ENCODE data around the gene MACROD1.

Gene MACROD1

GRCh38 chr11:64099436-64099835 is 66.5 kb downstream of the MACROD1 start:
- peaks cover 19% of the 10 kb centered on the region for H3K4me1 ChIP-seq (ENCODE audit: control insufficient read depth, insufficient read depth, low read length)

DNA sequence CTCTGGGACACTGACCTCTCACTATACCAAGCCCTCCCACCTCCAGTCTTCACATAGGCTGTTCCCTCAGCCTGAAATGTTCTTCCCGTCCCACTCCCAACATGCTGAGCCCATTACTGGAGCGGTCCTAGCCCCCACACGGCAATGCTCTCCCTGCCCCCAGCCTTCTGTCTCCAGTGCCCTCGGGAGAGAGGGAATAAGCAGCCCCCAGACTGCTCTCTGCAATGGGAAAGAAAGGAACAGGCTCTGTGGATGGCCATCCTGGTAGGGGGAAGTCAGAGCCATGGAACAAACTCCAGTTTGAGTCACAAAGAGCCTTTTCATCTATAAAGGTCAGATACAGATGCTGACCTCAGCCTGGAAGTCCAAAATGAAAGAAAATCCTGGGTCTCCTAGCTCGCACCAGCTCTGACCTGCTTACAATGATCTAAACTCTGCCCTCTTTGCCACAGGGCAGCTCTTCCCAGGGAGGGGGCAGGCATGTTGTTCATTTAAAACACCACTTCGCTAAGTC is 67.5 kb downstream of the MACROD1 start:
- Histone ChIP-seq H3K36me3 (ENCODE audit: control insufficient read depth, insufficient read depth, low read length, severe bottlenecking) (no peaks in the 10 kb centered on the region), H3K4me1 (ENCODE audit: control insufficient read depth, insufficient read depth, low read length) (peaks cover 25% of the 10 kb centered on the region), H3K27me3 (replicated peaks; ENCODE audit: control insufficient read depth, insufficient read depth, low read length) (no peaks in the 10 kb centered on the region), H3K9ac (ENCODE audit: low read length) (no peak overlapping the region), H3K4me3 (ENCODE audit: low read length) (no peak overlapping the region), H3K9me3 (ENCODE audit: control insufficient read depth, low read length) (no peaks in the 10 kb centered on the region)
- DNase-seq (ENCODE audit: low read depth), result no peak

More at GRCh38 chr11:64099436-64099835, 66.5 kb downstream of the MACROD1 start:
- no peak overlapping the region for H3K9ac ChIP-seq (ENCODE audit: low read length)
- DNase-seq (ENCODE audit: low read depth), result no peak
- H3K27me3 ChIP-seq (replicated peaks; ENCODE audit: control insufficient read depth, insufficient read depth, low read length), result no peaks in the 10 kb centered on the region
- H3K36me3 ChIP-seq (ENCODE audit: control insufficient read depth, insufficient read depth, low read length, severe bottlenecking), result no peaks in the 10 kb centered on the region
- H3K9me3 ChIP-seq (ENCODE audit: control insufficient read depth, low read length), result no peaks in the 10 kb centered on the region
- no peak overlapping the region for H3K4me3 ChIP-seq (ENCODE audit: low read length)

- Histone ChIP-seq H3K4me1 (ENCODE audit: control insufficient read depth, insufficient read depth, low read length) (peaks cover 28% of the 10 kb centered on the region), H3K4me3 (ENCODE audit: low read length) (no peak overlapping the region), H3K9me3 (ENCODE audit: control insufficient read depth, low read length) (no peaks in the 10 kb centered on the region), H3K36me3 (ENCODE audit: control insufficient read depth, insufficient read depth, low read length, severe bottlenecking) (no peaks in the 10 kb centered on the region), H3K9ac (ENCODE audit: low read length) (no peak overlapping the region), H3K27me3 (replicated peaks; ENCODE audit: control insufficient read depth, insufficient read depth, low read length) (no peaks in the 10 kb centered on the region)
- DNase-seq (ENCODE audit: low read depth), result no peak
These were observed 68.2 kb downstream of the MACROD1 start for GRCh38 chr11:64097468-64098317.

DNA sequence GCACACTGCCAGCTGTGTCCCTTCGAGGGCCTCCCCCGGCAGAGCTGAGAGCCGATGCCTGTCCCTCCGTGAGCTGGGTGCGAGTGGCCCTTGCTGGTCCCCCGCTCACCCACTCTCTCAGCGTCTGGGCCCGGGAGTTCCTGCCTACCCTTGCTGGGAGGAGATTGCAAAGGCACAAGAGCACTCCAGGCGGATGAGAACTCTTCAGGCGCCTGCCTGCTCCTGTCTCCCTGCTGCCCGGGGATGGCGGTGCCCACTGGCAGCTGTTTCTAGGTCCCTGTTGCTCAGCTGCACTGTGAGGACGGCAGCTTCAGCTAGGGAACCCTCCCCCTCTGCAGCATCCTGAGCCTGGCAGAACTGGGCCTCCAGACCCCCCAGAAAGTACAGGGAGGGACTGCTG is 69.1 kb downstream of the MACROD1 start:
- no peak for DNase-seq (ENCODE audit: low read depth)
- Histone ChIP-seq H3K4me3 (ENCODE audit: low read length) (no peak overlapping the region), H3K27me3 (replicated peaks; ENCODE audit: control insufficient read depth, insufficient read depth, low read length) (no peaks in the 10 kb centered on the region), H3K36me3 (ENCODE audit: control insufficient read depth, insufficient read depth, low read length, severe bottlenecking) (no peaks in the 10 kb centered on the region), H3K9ac (ENCODE audit: low read length) (no peak overlapping the region), H3K9me3 (ENCODE audit: control insufficient read depth, low read length) (no peaks in the 10 kb centered on the region), H3K4me1 (ENCODE audit: control insufficient read depth, insufficient read depth, low read length) (peaks cover 31% of the 10 kb centered on the region)

GRCh38 chr11:64095949-64096348 is 70.0 kb downstream of the MACROD1 start:
- Histone ChIP-seq H3K36me3 (ENCODE audit: control insufficient read depth, insufficient read depth, low read length, severe bottlenecking) (no peaks in the 10 kb centered on the region), H3K4me1 (ENCODE audit: control insufficient read depth, insufficient read depth, low read length) (peaks cover 32% of the 10 kb centered on the region), H3K27me3 (replicated peaks; ENCODE audit: control insufficient read depth, insufficient read depth, low read length) (no peaks in the 10 kb centered on the region), H3K9ac (ENCODE audit: low read length) (no peak overlapping the region), H3K4me3 (ENCODE audit: low read length) (no peak overlapping the region), H3K9me3 (ENCODE audit: control insufficient read depth, low read length) (no peaks in the 10 kb centered on the region)
- no peak for DNase-seq (ENCODE audit: low read depth)

DNA sequence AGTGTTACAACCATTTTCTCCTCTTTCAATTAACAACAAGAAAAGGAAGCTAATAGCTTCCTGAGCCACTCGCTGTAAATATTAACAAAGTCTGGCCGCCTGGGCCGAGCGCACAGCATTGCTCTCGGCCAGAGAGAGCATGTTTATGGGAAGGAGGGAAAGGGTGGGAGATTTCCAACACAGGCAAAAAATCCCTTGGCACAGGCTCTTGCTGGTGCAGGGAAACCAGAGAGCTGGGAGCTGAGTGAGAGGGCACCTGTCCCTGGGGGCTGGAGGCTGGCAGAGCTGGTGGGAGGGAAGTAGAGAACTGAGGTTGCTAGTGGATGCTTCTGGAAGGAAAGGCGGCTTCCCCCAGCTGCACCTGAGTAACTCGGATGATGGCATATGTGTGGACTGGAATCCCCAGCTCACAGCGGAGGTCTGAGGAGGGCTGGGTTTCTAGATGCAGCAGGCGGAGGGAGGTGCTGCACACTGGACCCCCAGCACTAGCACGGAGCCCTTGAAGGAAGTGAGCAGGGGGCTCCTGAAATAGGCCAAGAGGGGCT is 70.6 kb downstream of the MACROD1 start:
- Histone ChIP-seq H3K27me3 (replicated peaks; ENCODE audit: control insufficient read depth, insufficient read depth, low read length) (no peaks in the 10 kb centered on the region), H3K4me3 (ENCODE audit: low read length) (no peak overlapping the region), H3K9me3 (ENCODE audit: control insufficient read depth, low read length) (no peaks in the 10 kb centered on the region), H3K4me1 (ENCODE audit: control insufficient read depth, insufficient read depth, low read length) (peaks cover 36% of the 10 kb centered on the region), H3K36me3 (ENCODE audit: control insufficient read depth, insufficient read depth, low read length, severe bottlenecking) (no peaks in the 10 kb centered on the region), H3K9ac (ENCODE audit: low read length) (no peak overlapping the region)
- DNase-seq (ENCODE audit: low read depth), result no peak

DNA sequence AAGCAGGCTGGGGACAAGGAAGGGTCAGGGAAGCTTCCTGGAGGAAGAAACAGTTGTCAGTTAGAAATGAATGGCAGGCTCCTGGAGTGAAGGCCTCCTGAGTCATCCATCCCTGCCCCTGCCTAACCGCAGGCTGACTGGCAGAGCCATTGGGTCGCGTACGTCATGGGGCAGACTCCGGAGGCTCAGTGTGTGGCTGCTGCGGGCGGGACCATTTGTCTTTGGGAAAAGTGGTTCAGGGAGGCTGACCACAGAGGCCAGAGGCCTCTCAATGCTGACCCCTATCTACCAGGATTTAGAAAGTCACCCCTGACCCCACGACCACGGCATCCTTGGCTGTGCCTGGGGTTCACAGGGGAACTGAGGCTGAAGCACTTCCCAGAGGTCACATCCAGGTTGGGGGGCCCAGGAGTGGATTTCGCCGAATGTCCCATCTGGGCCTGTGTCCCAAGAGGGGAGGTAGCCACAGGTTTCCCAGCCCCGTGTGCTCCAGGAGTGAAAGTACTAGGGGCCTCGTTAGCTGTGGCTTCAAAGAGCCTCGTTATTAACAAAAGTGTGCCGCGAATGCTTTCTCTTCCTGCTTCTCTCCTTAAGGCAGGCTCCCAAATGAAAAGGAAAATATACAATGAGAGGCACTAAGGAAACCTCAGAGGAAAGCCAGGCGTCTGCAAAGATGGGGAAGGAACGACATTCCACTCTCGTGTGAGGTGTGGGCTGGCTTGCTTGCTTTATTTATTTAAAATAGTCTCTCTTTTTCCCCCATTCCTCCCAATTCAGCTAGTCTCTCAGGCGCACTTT is 71.3 kb downstream of the MACROD1 start:
- no peaks in the 10 kb centered on the region for H3K27me3 ChIP-seq (replicated peaks; ENCODE audit: control insufficient read depth, insufficient read depth, low read length)
- H3K4me1 ChIP-seq (ENCODE audit: control insufficient read depth, insufficient read depth, low read length), result peaks cover 40% of the 10 kb centered on the region
- no peak overlapping the region for H3K4me3 ChIP-seq (ENCODE audit: low read length)

GRCh38 chr11:64093233-64094039 is 72.5 kb downstream of the MACROD1 start:
- Histone ChIP-seq H3K9me3 (ENCODE audit: control insufficient read depth, low read length) (no peaks in the 10 kb centered on the region), H3K9ac (ENCODE audit: low read length) (no peak overlapping the region), H3K27me3 (replicated peaks; ENCODE audit: control insufficient read depth, insufficient read depth, low read length) (no peaks in the 10 kb centered on the region), H3K36me3 (ENCODE audit: control insufficient read depth, insufficient read depth, low read length, severe bottlenecking) (no peaks in the 10 kb centered on the region), H3K4me1 (ENCODE audit: control insufficient read depth, insufficient read depth, low read length) (peaks cover 40% of the 10 kb centered on the region), H3K4me3 (ENCODE audit: low read length) (no peak overlapping the region)
- no peak for DNase-seq (ENCODE audit: low read depth)

More for the DNA sequence above, 71.3 kb downstream of the MACROD1 start:
- Histone ChIP-seq H3K36me3 (ENCODE audit: control insufficient read depth, insufficient read depth, low read length, severe bottlenecking) (no peaks in the 10 kb centered on the region), H3K9me3 (ENCODE audit: control insufficient read depth, low read length) (no peaks in the 10 kb centered on the region), H3K9ac (ENCODE audit: low read length) (no peak overlapping the region)
- no peak for DNase-seq (ENCODE audit: low read depth)

- no peak for DNase-seq (ENCODE audit: low read depth)
- H3K4me1 ChIP-seq (ENCODE audit: control insufficient read depth, insufficient read depth, low read length), result peaks cover 40% of the 10 kb centered on the region
These were observed 73.2 kb downstream of the MACROD1 start for GRCh38 chr11:64092761-64093136.

DNA sequence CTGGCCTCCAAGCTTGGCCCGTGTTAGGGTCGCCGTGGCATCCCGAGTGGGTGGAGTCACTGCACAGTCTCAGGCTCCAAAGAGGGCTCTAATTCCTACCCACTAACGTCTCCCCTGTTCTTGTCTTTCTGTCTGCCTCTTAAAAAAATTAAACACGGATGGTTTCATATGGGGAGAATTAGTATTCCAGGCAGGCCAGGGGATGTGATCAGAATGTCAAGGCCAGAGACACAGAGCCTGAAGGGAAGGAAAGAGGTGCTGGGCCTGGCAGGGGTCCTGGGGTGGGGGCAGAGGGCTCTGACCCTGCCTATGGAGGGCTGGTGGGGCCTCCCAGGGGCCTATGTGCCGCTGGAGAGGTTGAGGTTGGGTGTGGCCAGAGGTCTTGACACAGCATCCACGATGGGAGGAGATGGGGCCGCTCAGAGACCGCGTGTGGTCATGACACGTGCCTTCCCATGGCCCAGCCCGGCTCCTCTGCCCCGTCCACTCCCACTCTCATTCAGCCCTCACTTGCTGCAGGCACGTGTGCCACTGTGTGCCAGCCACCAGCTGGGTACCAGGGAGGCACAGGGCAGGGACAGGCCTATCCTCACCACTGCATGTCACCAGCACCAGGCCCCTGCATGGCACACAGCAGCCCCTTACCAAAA is 73.7 kb downstream of the MACROD1 start:
- no peak for DNase-seq (ENCODE audit: low read depth)
- peak overlapping the region; percentile 65 for H3K9ac ChIP-seq (ENCODE audit: low read length)
- peaks cover 40% of the 10 kb centered on the region for H3K4me1 ChIP-seq (ENCODE audit: control insufficient read depth, insufficient read depth, low read length)
- H3K4me3 ChIP-seq (ENCODE audit: low read length), result no peak overlapping the region
- no peaks in the 10 kb centered on the region for H3K9me3 ChIP-seq (ENCODE audit: control insufficient read depth, low read length)
- H3K36me3 ChIP-seq (ENCODE audit: control insufficient read depth, insufficient read depth, low read length, severe bottlenecking), result no peaks in the 10 kb centered on the region
- H3K27me3 ChIP-seq (replicated peaks; ENCODE audit: control insufficient read depth, insufficient read depth, low read length), result no peaks in the 10 kb centered on the region

More at GRCh38 chr11:64092761-64093136, 73.2 kb downstream of the MACROD1 start:
- Histone ChIP-seq H3K27me3 (replicated peaks; ENCODE audit: control insufficient read depth, insufficient read depth, low read length) (no peaks in the 10 kb centered on the region), H3K36me3 (ENCODE audit: control insufficient read depth, insufficient read depth, low read length, severe bottlenecking) (no peaks in the 10 kb centered on the region), H3K9me3 (ENCODE audit: control insufficient read depth, low read length) (no peaks in the 10 kb centered on the region), H3K9ac (ENCODE audit: low read length) (no peak overlapping the region), H3K4me3 (ENCODE audit: low read length) (no peak overlapping the region)

Measured in adipocyte (in vitro differentiated cells).